Head of caudate nucleus (tissue), 42 donors: ENCODE data around the gene BRS3.

Experiments
- DNase-seq, 42 donors: peaks; one replicate each; pipeline versions ENCODE4 v3.0.0 to v3.0.0-alpha.2; 2020 to 2021; ENCODE audit warnings: mixed read lengths in 7 of 42
- intact Hi-C: fragments of 100-400 bp; cut with DNase I; formaldehyde crosslinking; loops from one replicate; pipeline ENCODE4 v1.15.0; 2022

The BRS3 gene

DNA sequence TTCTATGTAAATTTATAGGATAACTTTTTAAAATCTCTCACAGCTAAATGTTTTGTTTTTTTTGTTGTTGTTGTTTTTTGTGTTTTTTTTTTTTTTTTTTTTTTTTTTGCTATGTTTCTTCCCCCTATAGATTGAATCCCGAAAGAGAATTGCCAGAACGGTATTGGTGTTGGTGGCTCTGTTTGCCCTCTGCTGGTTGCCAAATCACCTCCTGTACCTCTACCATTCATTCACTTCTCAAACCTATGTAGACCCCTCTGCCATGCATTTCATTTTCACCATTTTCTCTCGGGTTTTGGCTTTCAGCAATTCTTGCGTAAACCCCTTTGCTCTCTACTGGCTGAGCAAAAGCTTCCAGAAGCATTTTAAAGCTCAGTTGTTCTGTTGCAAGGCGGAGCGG, 4.1 kb downstream of the BRS3 start:
- intact Hi-C loops = no loop called here
- DNase-seq = no peak

DNA sequence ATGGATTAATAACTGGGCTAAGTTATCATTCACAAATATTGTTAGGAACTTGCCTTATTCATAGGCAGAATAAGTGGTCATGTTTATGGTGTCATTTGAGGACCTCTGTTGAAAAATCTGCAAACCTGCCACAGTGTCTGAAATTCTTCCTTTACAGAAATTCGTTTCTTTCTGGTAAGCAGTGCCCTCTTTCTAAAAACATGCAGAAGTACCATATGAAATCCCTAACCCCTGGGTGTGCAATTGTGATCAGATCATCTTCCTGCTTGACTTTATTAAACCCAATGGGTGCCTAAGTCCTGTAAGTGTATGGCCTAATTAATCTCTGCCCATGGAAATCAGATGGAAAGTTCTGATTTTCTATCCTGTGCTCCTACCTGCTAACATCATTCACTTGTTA, 5.3 kb downstream of the BRS3 start:
- DNase-seq = no peak
- intact Hi-C loops = no loop called here

DNA sequence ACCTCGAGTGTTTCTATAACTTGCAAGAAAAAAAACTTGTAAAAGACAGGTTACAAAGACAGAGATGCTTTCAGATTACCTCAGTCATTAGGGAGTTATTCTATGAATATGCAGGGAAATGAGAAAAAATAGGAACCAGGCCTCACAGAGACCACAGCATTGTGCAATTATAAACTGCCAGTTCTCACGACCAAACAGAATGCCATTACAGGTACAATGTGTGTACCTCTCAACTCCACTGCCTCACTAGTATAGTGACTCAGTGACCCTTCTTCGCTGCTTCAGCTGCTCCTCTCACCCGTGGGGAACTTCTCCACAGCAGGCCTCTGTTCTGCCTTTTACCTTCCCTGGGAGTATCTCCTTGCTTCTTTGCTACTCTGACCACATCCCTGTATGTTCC, 7.3 kb downstream of the BRS3 start:
- DNase-seq = no peak
- intact Hi-C loops = no loop called here

DNA sequence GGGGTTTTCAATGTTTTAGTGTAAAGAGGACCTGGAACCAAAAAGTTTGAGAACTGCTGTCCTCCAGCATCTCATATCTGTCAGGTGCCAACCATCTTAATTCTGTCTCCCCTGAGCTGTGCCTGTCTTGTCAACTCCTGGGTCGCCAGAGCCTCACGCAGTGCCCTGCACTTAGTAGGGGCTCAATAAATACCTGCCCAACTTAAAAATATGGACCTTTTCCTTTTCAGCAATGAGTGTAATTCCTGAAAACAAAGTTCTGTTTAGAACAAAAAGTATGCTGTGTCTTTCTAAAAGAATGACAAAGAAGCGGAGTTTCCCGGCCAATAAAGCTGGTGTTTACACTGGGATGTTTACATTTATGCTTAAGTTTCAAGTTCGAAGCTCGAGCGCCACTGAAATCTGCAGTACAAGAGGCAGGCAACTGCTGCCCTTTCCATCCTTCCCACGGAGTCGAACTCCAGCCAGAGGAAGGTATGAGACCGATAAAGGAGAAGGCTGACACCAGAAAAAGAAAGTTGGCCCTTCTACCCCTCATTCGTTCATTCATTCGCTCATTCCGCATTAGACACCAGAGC, 8.5 kb downstream of the BRS3 start:
- intact Hi-C loops = no loop called here
- DNase-seq = no peak

- peak; percentile 51 to 88 (median 76) for DNase-seq
- intact Hi-C loops = no loop called here
Observed at GRCh38 chrX:136496764-136497555, 9.2 kb downstream of the BRS3 start.

- peak in 3 of 42 donors; percentile 5 to 36 (median 15) for DNase-seq
- intact Hi-C loops = no loop called here
Observed at GRCh38 chrX:136497556-136498052, 9.9 kb downstream of the BRS3 start, which contains the start of gene HTATSF1. Gene HTATSF1 (plus strand): TSS chrX:136497592. CDS start chrX:136497685, 93 bp downstream.

- no peak for DNase-seq
- intact Hi-C loops = no loop called here
Observed at GRCh38 chrX:136519069-136519468, 31.3 kb downstream of the BRS3 start.

- intact Hi-C loops = no loop called here
Observed at GRCh38 chrX:136523770-136524169, 36.0 kb downstream of the BRS3 start.

GRCh38 chrX:136525738-136526606, 38.2 kb downstream of the BRS3 start:
- intact Hi-C loops = no loop called here
- DNase-seq = peak in 27 of 42 donors; percentile 3 to 61 (median 27)

More at GRCh38 chrX:136523770-136524169, 36.0 kb downstream of the BRS3 start:
- DNase-seq = no peak

- intact Hi-C loops = no loop called here
- DNase-seq = no peak
Observed at GRCh38 chrX:136528645-136529315, 41.0 kb downstream of the BRS3 start.

DNA sequence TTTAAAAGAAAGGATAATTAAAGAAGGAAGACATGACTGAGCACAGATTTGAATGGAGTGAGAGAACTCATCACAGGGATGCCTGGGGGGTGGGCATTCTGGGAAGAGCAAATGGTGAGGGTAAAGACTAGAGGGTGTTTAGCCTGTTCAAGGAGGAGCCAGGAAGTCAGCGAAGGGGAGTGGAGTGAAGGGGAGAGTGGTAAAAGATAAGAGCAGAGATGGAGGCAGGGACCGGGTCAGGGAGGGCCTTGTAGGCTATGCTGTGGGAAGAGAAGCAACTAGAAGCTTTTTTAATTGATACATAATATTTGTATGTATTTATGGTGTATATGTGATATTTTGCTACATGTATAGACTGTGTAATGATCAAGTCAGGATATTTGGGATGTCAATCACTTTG, 42.0 kb downstream of the BRS3 start:
- DNase-seq = no peak
- intact Hi-C loops = no loop called here

DNA sequence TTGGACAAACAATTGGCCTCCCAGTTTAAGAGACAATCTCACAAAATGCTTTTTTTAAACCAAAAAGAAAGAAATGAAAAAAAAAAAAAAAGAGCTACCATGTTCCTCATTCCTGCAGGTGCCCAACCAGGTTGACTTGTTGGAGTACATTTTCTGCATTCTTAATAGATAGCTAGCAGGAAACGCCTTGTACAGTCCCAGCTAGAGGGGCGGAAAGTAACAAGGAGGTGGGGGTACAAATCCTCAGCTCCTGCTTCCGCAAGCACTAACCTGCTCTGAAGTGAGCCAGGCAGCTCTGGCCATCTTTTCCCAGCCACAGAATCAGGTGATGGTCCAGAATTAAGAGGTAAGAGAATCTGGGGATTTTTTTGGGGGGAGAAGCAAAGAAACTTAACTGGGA, 44.2 kb downstream of the BRS3 start, which contains the start of gene VGLL1:
VGLL1 (plus strand) TSS at position 265 of the 400 bp plus-strand sequence. CDS start 3,806 bp downstream, outside the sequence.
- no peak for DNase-seq
- intact Hi-C loops = no loop called here

GRCh38 chrX:136534131-136534530, 46.4 kb downstream of the BRS3 start:
- intact Hi-C loops = no loop called here
- no peak for DNase-seq

- DNase-seq = no peak
Observed at GRCh38 chrX:136538811-136539210, 51.1 kb downstream of the BRS3 start.

GRCh38 chrX:136540226-136540625, 52.5 kb downstream of the BRS3 start:
- DNase-seq = no peak
- intact Hi-C loops = no loop called here

More at GRCh38 chrX:136538811-136539210, 51.1 kb downstream of the BRS3 start:
- intact Hi-C loops = no loop called here

- intact Hi-C loops = no loop called here
- peak in 1 of 42 donors; percentile 40 for DNase-seq
Observed at GRCh38 chrX:136541294-136541693, 53.5 kb downstream of the BRS3 start.

- intact Hi-C loops = no loop called here
- no peak for DNase-seq
Observed at GRCh38 chrX:136542281-136542680, 54.5 kb downstream of the BRS3 start.
